HepG2 (cell line): Measurements from ENCODE around the gene SLC34A3. TPM values are rescaled to one million over a fixed set of nuclear protein-coding genes. Genes with fewer than 3 reads are reported as not detected.

Experiments
- ATF7-NPFF ChIP-seq: sonication (generic); formaldehyde crosslinking; IDR thresholded peaks from 2 replicates; pipeline ENCODE4 v1.8.1; 2023; ENCODE audit warnings: mild to moderate bottlenecking, low read depth, missing genetic modification reagents, moderate library complexity
- BRD4 ChIP-seq: sonication (generic); formaldehyde crosslinking; IDR thresholded peaks from 2 replicates; pipeline ENCODE4 v1.4.0; 2020; ENCODE audit warnings: missing genetic modification reagents
- ERF ChIP-seq: IDR thresholded peaks from 2 replicates; pipeline ENCODE4 v1.6.1; 2018; ENCODE audit warnings: missing biosample characterization, missing genetic modification reagents
- GABPB1 ChIP-seq: IDR thresholded peaks from 2 replicates; pipeline ENCODE4 v1.6.1; 2016; ENCODE audit warnings: mild to moderate bottlenecking, missing genetic modification reagents, moderate library complexity, missing compliant biosample characterization
- GZF1 ChIP-seq: sonication (generic); formaldehyde crosslinking; IDR thresholded peaks from 2 replicates; pipeline ENCODE4 v1.5.1; 2020; ENCODE audit warnings: mild to moderate bottlenecking, missing genetic modification reagents
- HDAC2 ChIP-seq: sonication (generic); formaldehyde crosslinking; IDR thresholded peaks from 2 replicates; pipeline ENCODE4 v1.4.0; 2020; ENCODE audit warnings: missing genetic modification reagents
- HES4 ChIP-seq: sonication (generic); formaldehyde crosslinking; IDR thresholded peaks from 2 replicates; pipeline ENCODE4 v1.9.0; 2021; ENCODE audit warnings: mild to moderate bottlenecking, missing genetic modification reagents, borderline replicate concordance
- JARID2 ChIP-seq: sonication (generic); formaldehyde crosslinking; IDR thresholded peaks from 2 replicates; pipeline ENCODE4 v1.8.1; 2023; ENCODE audit warnings: missing genetic modification reagents, inconsistent platforms; ENCODE audit not compliant: insufficient replicate concordance
- JDP2 ChIP-seq: sonication (generic); formaldehyde crosslinking; IDR thresholded peaks from 2 replicates; pipeline ENCODE4 v1.8.1; 2022; ENCODE audit warnings: missing genetic modification reagents, borderline replicate concordance
- KMT2A ChIP-seq: sonication (generic); formaldehyde crosslinking; IDR thresholded peaks from 2 replicates; pipeline ENCODE4 v1.4.0; 2020; ENCODE audit warnings: missing genetic modification reagents
- KMT2B ChIP-seq: IDR thresholded peaks from 2 replicates; pipeline ENCODE4 v1.6.1; 2016; ENCODE audit warnings: missing genetic modification reagents, missing compliant biosample characterization
- SNAPC2 ChIP-seq: sonication (generic); formaldehyde crosslinking; IDR thresholded peaks from 2 replicates; pipeline ENCODE4 v1.8.1; 2022; ENCODE audit warnings: mild to moderate bottlenecking, missing genetic modification reagents
- SNRNP70 ChIP-seq: fragments of 200-400 bp; formaldehyde crosslinking; IDR thresholded peaks from 2 replicates; pipeline ENCODE4 v1.6.1; 2017; ENCODE audit warnings: mild to moderate bottlenecking, low read depth, low read length, moderate library complexity
- SP2 ChIP-seq: sonication (generic); formaldehyde crosslinking; IDR thresholded peaks from 2 replicates; pipeline ENCODE4 v1.5.1; 2020; ENCODE audit warnings: mild to moderate bottlenecking, missing genetic modification reagents
- TBX3 ChIP-seq: fragments of 450-650 bp; IDR thresholded peaks from 2 replicates; pipeline ENCODE4 v1.6.1; 2017; ENCODE audit warnings: antibody characterized with exemption, mild to moderate bottlenecking, inconsistent platforms, borderline replicate concordance
- TOE1 ChIP-seq: sonication (generic); formaldehyde crosslinking; IDR thresholded peaks from 2 replicates; pipeline ENCODE4 v1.4.0; 2020; ENCODE audit warnings: mild to moderate bottlenecking, missing genetic modification reagents
- WIZ ChIP-seq: sonication (generic); formaldehyde crosslinking; IDR thresholded peaks from 2 replicates; pipeline ENCODE4 v1.5.1; 2020; ENCODE audit warnings: mild to moderate bottlenecking, missing genetic modification reagents
- XBP1 ChIP-seq: sonication (generic); formaldehyde crosslinking; IDR thresholded peaks from 2 replicates; pipeline ENCODE4 v1.5.0; 2020; ENCODE audit warnings: missing genetic modification reagents
- ZBTB7A ChIP-seq: sonication (generic); formaldehyde crosslinking; IDR thresholded peaks from 2 replicates; pipeline ENCODE4 v1.8.0; 2022; ENCODE audit warnings: mild to moderate bottlenecking, missing genetic modification reagents
- ZNF143 ChIP-seq: sonication (generic); formaldehyde crosslinking; IDR thresholded peaks from 2 replicates; pipeline ENCODE4 v1.4.0; 2020; ENCODE audit warnings: missing genetic modification reagents
- ZNF17 ChIP-seq: sonication (generic); formaldehyde crosslinking; IDR thresholded peaks from 2 replicates; pipeline ENCODE4 v1.5.0; 2020; ENCODE audit warnings: mild to moderate bottlenecking, missing genetic modification reagents
- ZNF225 ChIP-seq: sonication (generic); formaldehyde crosslinking; IDR thresholded peaks from 2 replicates; pipeline ENCODE4 v1.4.0; 2020; ENCODE audit warnings: mild to moderate bottlenecking, missing genetic modification reagents
- ZNF230 ChIP-seq: sonication (generic); formaldehyde crosslinking; IDR thresholded peaks from 2 replicates; pipeline ENCODE4 v1.4.0; 2020; ENCODE audit warnings: mild to moderate bottlenecking, missing genetic modification reagents
- ZNF333 ChIP-seq: sonication (generic); formaldehyde crosslinking; IDR thresholded peaks from 2 replicates; pipeline ENCODE4 v1.4.0; 2020; ENCODE audit warnings: mild to moderate bottlenecking, missing genetic modification reagents, borderline replicate concordance
- ZNF605 ChIP-seq: sonication (generic); formaldehyde crosslinking; IDR thresholded peaks from 2 replicates; pipeline ENCODE4 v1.8.0; 2022; ENCODE audit warnings: mild to moderate bottlenecking, missing genetic modification reagents
- ZNF841 ChIP-seq: sonication (generic); formaldehyde crosslinking; IDR thresholded peaks from 2 replicates; pipeline ENCODE4 v1.8.1; 2023; ENCODE audit warnings: missing genetic modification reagents, borderline replicate concordance
- polyA plus RNA-seq, 8 experiments: library from polyadenylated mRNA; depleted of rRNA in 3 of 8; stranded (reverse) in 7 of 8; unstranded in 1 of 8; fragments of >200 nt; fragmentation: Illumina TruSeq in 4 of 8; extraction: Trizol in 4 of 8; gene quantifications; 2 replicates each; pipeline versions ENCODE4 v1.2.1 to v1.2.3, GENCODE V29; 2011 to 2016; ENCODE audit warnings: low read depth in 4 of 8, missing spikeins in 1 of 8, mixed read lengths in 1 of 8; ENCODE audit not compliant: insufficient read depth in 1 of 8
- total RNA-seq, 5 experiments: library from RNA; depleted of rRNA; stranded (reverse); fragments of >200 nt; fragmentation: Illumina TruSeq; extraction: Trizol; gene quantifications; 2 replicates each; pipeline ENCODE4 v1.2.3, GENCODE V29; 2016; ENCODE audit warnings: low read depth in 1 of 5
- TF ChIP-seq, protein P1 (sequence below): sonication (generic); formaldehyde crosslinking; IDR thresholded peaks from 2 replicates; pipeline ENCODE4 v1.4.0; 2020; ENCODE audit warnings: missing genetic modification reagents
- TF ChIP-seq, protein P2 (sequence below): sonication (generic); formaldehyde crosslinking; IDR thresholded peaks from 2 replicates; pipeline ENCODE4 v1.4.0; 2020; ENCODE audit warnings: missing genetic modification reagents
- TF ChIP-seq, protein P3 (sequence below): sonication (generic); formaldehyde crosslinking; IDR thresholded peaks from 2 replicates; pipeline ENCODE4 v1.9.0; 2021; ENCODE audit warnings: missing genetic modification reagents, borderline replicate concordance

The SLC34A3 gene
- total and polyA plus RNA-seq, 2 of the 13 experiments (the other 11 are each of a cell fraction or from before 2014, with no cell fraction given) = 0.07 to 1.0 TPM

DNA sequence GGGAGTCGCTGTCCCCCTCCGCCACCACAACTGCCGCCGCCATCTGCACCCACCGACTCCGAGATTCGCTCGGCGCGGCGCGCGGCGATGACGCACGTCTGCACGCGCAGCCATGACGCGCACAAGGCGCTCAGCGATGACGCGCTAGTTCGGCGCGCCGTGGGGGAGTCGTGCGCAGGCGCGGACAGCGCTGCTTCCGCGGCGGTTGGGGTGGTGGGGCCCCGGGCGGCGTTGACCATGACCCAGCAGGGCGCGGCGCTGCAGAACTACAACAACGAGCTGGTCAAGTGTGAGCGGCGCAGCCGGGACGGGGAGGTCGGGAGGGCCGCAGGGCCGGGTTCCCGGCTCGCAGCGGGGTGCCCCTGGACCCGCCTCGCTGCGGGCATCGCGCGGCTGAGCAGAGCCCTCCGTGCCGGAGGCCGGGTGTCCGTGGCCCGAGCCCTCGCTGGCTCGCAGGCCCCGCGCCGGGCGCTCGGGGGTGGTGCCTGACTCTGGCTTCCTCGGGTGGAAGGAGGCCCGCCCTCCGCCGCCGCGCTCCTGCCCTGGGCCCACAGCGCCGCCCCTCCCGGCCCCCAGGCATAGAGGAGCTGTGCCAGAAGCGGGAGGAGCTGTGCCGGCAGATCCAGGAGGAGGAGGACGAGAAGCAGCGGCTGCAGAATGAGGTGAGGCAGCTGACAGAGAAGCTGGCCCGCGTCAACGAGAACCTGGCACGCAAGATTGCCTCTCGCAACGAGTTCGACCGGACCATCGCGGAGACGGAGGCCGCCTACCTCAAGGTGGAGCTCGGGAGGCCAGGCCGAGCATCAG, 42.0 kb upstream of the SLC34A3 start, which contains the start of the genes ANAPC2 and SSNA1 (continued):
- TF ChIP-seq, protein P1, sequence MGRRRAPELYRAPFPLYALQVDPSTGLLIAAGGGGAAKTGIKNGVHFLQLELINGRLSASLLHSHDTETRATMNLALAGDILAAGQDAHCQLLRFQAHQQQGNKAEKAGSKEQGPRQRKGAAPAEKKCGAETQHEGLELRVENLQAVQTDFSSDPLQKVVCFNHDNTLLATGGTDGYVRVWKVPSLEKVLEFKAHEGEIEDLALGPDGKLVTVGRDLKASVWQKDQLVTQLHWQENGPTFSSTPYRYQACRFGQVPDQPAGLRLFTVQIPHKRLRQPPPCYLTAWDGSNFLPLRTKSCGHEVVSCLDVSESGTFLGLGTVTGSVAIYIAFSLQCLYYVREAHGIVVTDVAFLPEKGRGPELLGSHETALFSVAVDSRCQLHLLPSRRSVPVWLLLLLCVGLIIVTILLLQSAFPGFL = no peak
- TF ChIP-seq XBP1 (no peak), KMT2B (peak; percentile 94), SP2 (CRISPR knock-in tag) (peak; percentile 63), JARID2 (CRISPR knock-in tag) (no peak), ZNF333 (CRISPR knock-in tag) (peak; percentile 45; the same call in 1 of the 2 replicates), GABPB1 (peak; percentile 95), SNAPC2 (CRISPR knock-in tag) (no peak), ZBTB7A (CRISPR knock-in tag) (peak; percentile 78; the same call in 1 of the 2 replicates), TOE1 (CRISPR knock-in tag) (no peak), ZNF17 (CRISPR knock-in tag) (no peak), JDP2 (no peak), ZNF605 (CRISPR knock-in tag) (peak; percentile 79; the same call in 1 of the 2 replicates), ERF (CRISPR knock-in tag) (peak; percentile 87), ZNF143 (CRISPR knock-in tag) (peak; percentile 76), BRD4 (CRISPR knock-in tag) (peak; percentile 82; the same call in 1 of the 2 replicates), ZNF841 (no peak), ZNF230 (no peak), ATF7-NPFF (CRISPR knock-in tag) (peak; percentile 32; the same call in 1 of the 2 replicates), HDAC2 (peak; percentile 98), HES4 (CRISPR knock-in tag) (peak; percentile 71; the same call in 1 of the 2 replicates), WIZ (CRISPR knock-in tag) (peak; percentile 82; the same call in 1 of the 2 replicates), KMT2A (CRISPR knock-in tag) (peak; percentile 89), TBX3 (no peak), ZNF225 (peak; percentile 83; the same call in 1 of the 2 replicates), SNRNP70 (no peak), GZF1 (CRISPR knock-in tag) (no peak)
- TF ChIP-seq, protein P2, sequence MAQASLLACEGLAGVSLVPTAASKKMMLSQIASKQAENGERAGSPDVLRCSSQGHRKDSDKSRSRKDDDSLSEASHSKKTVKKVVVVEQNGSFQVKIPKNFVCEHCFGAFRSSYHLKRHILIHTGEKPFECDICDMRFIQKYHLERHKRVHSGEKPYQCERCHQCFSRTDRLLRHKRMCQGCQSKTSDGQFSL (CRISPR knock-in tag) = peak; percentile 99
- TF ChIP-seq, protein P3, sequence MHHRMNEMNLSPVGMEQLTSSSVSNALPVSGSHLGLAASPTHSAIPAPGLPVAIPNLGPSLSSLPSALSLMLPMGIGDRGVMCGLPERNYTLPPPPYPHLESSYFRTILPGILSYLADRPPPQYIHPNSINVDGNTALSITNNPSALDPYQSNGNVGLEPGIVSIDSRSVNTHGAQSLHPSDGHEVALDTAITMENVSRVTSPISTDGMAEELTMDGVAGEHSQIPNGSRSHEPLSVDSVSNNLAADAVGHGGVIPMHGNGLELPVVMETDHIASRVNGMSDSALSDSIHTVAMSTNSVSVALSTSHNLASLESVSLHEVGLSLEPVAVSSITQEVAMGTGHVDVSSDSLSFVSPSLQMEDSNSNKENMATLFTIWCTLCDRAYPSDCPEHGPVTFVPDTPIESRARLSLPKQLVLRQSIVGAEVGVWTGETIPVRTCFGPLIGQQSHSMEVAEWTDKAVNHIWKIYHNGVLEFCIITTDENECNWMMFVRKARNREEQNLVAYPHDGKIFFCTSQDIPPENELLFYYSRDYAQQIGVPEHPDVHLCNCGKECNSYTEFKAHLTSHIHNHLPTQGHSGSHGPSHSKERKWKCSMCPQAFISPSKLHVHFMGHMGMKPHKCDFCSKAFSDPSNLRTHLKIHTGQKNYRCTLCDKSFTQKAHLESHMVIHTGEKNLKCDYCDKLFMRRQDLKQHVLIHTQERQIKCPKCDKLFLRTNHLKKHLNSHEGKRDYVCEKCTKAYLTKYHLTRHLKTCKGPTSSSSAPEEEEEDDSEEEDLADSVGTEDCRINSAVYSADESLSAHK (CRISPR knock-in tag) = peak; percentile 75
